NCI-H524 treated with DMSO at 0.1 percent for 48 hours (cell line): ENCODE measurements around the gene DNAH6.
"Not testable (repeated sequence)": the region's sequence is repeated elsewhere in the genome, so short reads cannot be mapped to it uniquely, and the experiment has no call there.

ENCODE experiments used
- DNase-seq: peaks from one replicate; lab custom pipeline; 2025; lab: John Stamatoyannopoulos, UW

Gene DNAH6

DNA sequence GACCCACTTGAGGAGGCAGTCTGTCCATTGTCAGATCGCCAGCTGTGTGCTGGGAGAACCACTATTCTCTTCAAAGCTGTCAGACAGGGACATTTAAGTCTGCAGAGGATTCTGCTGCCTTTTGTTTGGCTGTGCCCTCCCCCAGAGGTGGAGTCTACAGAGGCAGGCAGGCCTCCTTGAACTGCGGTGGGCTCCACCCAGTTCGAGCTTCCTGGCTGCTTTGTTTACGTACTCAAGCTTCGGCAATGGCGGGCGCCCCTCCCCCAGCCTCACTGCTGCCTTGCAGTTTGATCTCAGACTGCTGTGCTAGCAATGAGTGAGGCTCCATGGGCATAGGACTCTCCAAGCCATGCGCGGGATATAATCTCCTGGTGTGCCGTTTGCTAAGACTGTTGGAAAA is 5.3 kb upstream of the DNAH6 start:
- not testable (repeated sequence) for DNase-seq

DNA sequence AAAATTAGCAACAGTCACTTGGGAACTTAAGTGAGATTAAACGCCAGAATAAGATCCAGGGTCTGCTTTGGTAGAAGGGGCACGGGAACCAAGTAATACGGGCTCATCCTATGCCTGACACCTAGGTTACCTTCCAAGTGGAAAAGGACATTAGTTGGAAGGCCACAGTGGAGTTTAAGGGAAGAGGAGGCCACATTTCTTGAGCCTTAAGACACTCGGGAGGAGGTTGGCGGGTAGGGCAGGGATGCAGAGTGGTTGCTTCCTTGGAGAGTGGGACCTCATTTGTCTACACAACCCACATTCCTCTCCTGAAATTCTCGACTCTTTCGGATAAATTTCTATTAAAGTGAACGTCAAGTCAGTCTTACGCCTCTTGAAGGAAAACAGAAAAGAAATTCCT is 510 bp upstream of the DNAH6 start:
- no peak for DNase-seq

- no peak for DNase-seq
Measured at GRCh38 chr2:84519332-84519957, 3.1 kb downstream of the DNAH6 start.

DNA sequence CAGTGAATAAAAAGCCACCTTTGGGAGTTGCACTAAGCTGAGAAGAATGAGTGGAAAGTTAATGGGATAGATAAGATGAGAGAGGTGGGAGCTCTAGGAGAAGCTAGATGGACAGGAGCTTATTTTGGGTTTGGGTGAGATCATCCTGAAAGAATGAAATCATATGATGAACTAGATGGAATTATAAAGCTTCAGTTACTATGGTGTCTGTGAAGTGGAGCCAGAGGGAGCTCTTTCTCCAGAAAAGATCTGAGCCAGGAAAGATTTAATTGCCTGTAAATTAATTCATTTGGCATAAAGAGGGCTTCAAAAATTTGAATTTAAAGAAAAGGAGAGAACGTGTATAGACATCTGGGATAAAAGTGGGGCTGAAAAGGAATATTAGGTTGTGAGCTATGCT is 10.3 kb downstream of the DNAH6 start:
- no peak for DNase-seq

DNA sequence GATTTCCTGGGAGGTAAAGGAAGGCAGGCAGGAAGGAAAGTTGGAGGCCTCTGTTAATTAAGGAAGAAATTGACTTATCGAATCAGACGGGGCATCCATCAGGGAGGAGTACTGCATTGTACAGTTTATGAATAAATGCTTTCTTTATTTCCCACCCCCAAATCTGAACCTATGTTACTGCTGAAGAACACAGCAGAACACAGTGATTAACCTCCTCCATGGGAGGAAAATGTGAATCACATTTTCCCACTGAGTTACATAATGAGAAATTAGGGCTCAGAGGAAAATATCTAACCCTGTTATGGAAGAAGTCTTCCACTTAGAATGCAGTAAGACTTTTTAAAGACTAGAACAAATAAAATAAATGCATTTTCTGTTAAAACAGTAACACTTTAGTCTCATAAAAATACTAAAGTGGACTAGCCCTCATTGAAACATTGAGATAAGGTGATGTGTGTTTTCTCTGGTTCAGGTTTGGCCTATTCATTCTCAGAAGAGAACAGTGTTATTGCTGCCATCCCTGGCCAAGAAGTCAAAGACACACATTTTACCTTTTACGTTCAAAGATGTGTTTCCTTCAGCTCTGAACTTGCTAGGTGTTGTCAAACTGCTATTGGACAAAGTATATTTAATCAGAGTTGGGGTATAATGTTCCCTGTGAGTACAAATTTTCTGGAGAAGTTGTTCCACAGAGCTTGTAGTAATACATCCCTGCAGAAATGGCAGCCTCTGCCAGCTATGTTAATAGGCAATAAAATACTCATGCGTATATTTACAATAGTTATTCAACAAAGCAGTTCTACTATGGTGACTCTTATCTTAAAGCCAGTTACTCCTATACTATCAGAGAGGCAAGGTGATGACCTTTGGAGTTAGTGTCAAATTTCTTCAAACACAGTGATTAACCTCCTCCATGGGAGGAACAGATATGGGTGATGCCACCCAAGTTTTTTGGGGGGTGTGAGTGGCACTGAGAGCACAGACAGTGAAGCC is 11.1 kb downstream of the DNAH6 start:
- no peak for DNase-seq

GRCh38 chr2:84532291-84532690 is 16.0 kb downstream of the DNAH6 start:
- no peak for DNase-seq

GRCh38 chr2:84534225-84534624 is 17.9 kb downstream of the DNAH6 start:
- DNase-seq = no peak

GRCh38 chr2:84537251-84537650 is 21.0 kb downstream of the DNAH6 start:
- DNase-seq = no peak

- DNase-seq = no peak
Measured at GRCh38 chr2:84539729-84540128, 23.4 kb downstream of the DNAH6 start.

- no peak for DNase-seq
Measured at GRCh38 chr2:84545005-84545404, 28.7 kb downstream of the DNAH6 start.

DNA sequence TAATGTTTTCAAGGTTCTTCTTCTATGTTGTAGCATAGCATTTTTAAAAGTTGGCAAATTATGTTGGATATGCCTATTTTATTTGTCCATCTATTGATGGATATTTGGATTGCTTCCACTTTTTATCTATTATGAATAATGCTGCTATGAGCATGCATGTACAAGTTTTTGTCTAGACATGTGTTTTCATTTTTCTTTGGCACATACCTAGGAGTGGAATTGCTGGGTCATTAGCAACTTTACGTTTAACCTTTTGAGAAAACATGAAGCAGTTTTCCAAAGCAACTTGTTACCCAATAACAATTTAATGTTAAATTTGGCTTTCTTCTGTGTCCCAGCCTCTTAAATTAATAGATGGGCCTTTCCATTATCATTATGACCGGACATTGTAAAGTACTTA is 30.3 kb downstream of the DNAH6 start:
- no peak for DNase-seq

DNA sequence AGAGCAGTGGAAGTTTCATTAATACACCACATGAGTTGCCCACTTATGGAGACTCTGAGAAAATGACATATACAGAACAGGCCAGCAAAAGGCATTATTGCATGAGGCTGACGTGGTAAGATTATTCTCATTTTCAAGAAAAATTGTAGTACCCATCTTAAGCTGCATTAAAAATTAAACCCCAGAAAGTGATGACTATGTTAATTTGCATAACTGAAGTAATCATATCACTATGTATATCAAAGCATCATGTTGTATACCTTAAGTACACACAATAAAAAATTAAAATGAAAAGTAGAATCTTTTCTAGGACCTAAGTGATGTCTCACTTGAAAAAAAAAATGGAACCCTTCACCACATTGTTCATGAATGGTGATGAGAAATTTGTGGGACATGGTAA is 32.0 kb downstream of the DNAH6 start:
- no peak for DNase-seq

- DNase-seq = no peak
Measured at GRCh38 chr2:84550916-84551315, 34.6 kb downstream of the DNAH6 start.

GRCh38 chr2:84551526-84551925 is 35.2 kb downstream of the DNAH6 start:
- DNase-seq = not testable (repeated sequence)

GRCh38 chr2:84556190-84556589 is 39.9 kb downstream of the DNAH6 start:
- DNase-seq = no peak

GRCh38 chr2:84559838-84560237 is 43.5 kb downstream of the DNAH6 start:
- no peak for DNase-seq

DNA sequence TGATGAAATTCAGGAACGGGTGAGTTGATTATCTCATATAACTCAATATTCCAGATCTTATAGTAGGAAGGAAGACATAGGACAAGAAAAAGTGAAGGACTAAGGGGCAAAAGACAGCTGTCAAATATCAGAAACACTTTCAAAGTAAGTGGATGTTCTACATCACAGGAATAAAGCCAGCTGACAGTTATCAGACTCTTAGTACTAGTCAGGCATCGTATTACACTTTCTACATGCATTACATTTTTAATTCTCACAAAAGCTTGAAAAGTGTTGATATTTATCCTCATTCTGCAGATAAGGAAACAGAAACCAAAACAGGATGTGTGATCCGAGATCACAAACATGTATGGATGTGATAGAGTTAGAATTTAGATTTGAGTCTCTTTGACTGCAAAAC is 63.4 kb downstream of the DNAH6 start:
- DNase-seq = no peak

GRCh38 chr2:84603911-84604310 is 87.6 kb downstream of the DNAH6 start:
- no peak for DNase-seq

GRCh38 chr2:84613082-84613481 is 96.8 kb downstream of the DNAH6 start:
- DNase-seq = no peak

DNA sequence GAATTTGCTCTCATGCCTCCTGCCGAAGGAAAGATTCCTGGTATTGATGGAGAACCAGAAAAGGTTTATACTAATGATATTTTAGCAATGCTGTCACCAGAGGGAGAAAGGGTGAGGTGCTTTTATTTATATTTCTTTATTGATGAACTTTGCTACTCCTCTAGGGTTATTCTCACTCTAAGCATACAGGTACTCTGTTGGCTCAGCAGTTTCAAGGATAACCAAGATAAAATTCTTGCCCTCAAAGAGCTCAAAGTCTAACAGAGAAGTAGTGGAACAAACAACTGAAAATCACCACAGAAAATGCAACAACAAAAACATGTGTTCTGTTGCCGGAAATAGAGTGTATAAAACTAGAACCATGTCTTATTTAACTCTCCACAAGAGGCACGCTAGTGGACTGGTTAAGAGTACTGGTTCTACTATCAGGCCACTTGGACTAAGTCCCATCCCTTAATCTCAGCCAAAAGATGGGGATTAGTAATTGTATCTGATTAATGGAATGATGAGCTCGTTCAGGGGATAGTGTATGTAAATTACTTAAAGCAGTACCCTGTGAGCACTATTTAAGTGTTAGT is 103.6 kb downstream of the DNAH6 start:
- DNase-seq = peak; percentile 92

GRCh38 chr2:84628486-84628885 is 112.2 kb downstream of the DNAH6 start:
- no peak for DNase-seq

DNA sequence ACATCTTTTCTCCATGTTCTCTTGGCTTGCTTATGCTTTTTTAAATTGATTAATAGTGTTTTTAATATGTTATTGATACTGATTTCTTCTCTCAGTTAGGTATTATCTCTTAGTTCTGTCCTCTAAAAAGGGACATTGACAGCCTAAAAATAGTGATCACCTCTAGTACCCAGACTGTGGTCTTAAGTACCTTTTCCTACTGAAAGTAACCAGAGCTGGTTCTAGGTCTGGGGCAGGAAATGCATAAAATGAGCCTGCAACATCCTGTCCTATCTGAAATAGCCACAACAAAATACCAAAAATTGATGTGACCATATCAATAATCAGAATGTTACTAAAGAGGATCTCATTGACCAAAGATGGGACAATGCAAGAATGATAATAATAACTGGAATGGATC is 113.3 kb downstream of the DNAH6 start:
- DNase-seq = no peak

GRCh38 chr2:84631047-84631446 is 114.7 kb downstream of the DNAH6 start:
- no peak for DNase-seq
